K562 (cell line): ENCODE data around the gene KCNK6. TPM values are rescaled to one million over a fixed set of nuclear protein-coding genes. Genes with fewer than 3 reads are reported as not detected.

Experiments used
- DNMT1 ChIP-seq: fragments of 450-650 bp; IDR thresholded peaks from 2 replicates; pipeline ENCODE4 v1.6.1; 2016; ENCODE audit warnings: antibody characterized with exemption, mild to moderate bottlenecking
- EP300 ChIP-seq: IDR thresholded peaks from 2 replicates; pipeline ENCODE4 v1.6.1; 2012; ENCODE audit warnings: low read length, improper control_type of control experiment
- FOXA1 ChIP-seq: fragments of 450-650 bp; IDR thresholded peaks from 2 replicates; pipeline ENCODE4 v1.6.1; 2016; ENCODE audit warnings: mild to moderate bottlenecking, borderline replicate concordance
- FOXK2 ChIP-seq, 2 experiments: fragments of 450-650 bp; IDR thresholded peaks in 1 of 2; conservative IDR thresholded peaks in 1 of 2; 2 replicates each; pipeline ENCODE4 v1.6.1; 2016; ENCODE audit warnings: low read depth in 2 of 2, mild to moderate bottlenecking in 1 of 2
- KLF6 ChIP-seq: fragments of 250-450 bp; sonication (Bioruptor Pico); IDR thresholded peaks from 2 replicates; pipeline ENCODE4 v1.4.0; 2020; ENCODE audit warnings: mild to moderate bottlenecking, moderate library complexity, borderline replicate concordance
- MBD2 ChIP-seq: sonication (generic); IDR thresholded peaks from 2 replicates; pipeline ENCODE4 v1.6.1; 2016; ENCODE audit warnings: low read depth, borderline replicate concordance
- MIER1 ChIP-seq: fragments of 450-650 bp; IDR thresholded peaks from 2 replicates; pipeline ENCODE4 v1.6.1; 2016; ENCODE audit warnings: antibody characterized with exemption, mild to moderate bottlenecking, low read depth
- MYC ChIP-seq, 2 experiments: fragments of 250-450 bp in 1 of 2; sonication (Bioruptor Pico) in 1 of 2; IDR thresholded peaks; 2 replicates each; pipeline versions ENCODE4 v1.5.1 to v1.6.1; 2012 to 2021; ENCODE audit warnings: low read depth in 2 of 2, borderline replicate concordance in 1 of 2, improper control_type of control experiment in 1 of 2, low read length in 1 of 2, mild to moderate bottlenecking in 1 of 2, moderate library complexity in 1 of 2
- RBM39 ChIP-seq: fragments of 200-400 bp; formaldehyde crosslinking; optimal IDR thresholded peaks from 2 replicates; pipeline ENCODE3; 2018; ENCODE audit warnings: low read depth, low read length
- SOX6 ChIP-seq: fragments of 450-650 bp; IDR thresholded peaks from 2 replicates; pipeline ENCODE4 v1.6.1; 2014; ENCODE audit warnings: mild to moderate bottlenecking
- ZBTB8A ChIP-seq: fragments of 450-650 bp; IDR thresholded peaks from 2 replicates; pipeline ENCODE4 v1.6.1; 2018; ENCODE audit warnings: mild to moderate bottlenecking, moderate library complexity; ENCODE audit not compliant: partially characterized antibody
- ZNF347 ChIP-seq: fragments of 450-650 bp; formaldehyde crosslinking; IDR thresholded peaks from 2 replicates; pipeline ENCODE4 v1.4.0; 2020; ENCODE audit warnings: low read depth, mild to moderate bottlenecking, moderate library complexity
- ZNF444 ChIP-seq: fragments of 250-450 bp; sonication (Bioruptor Pico); IDR thresholded peaks from 2 replicates; pipeline ENCODE4 v1.4.0; 2020; ENCODE audit warnings: mild to moderate bottlenecking, moderate library complexity
- ZNF830 ChIP-seq: fragments of 250-450 bp; sonication (Bioruptor Pico); IDR thresholded peaks from 2 replicates; pipeline ENCODE4 v1.5.0; 2021; ENCODE audit warnings: mild to moderate bottlenecking
- polyA plus RNA-seq, 8 experiments: library from polyadenylated mRNA; depleted of rRNA in 4 of 8; stranded (reverse) in 5 of 8; unstranded in 3 of 8; fragments of >200 nt; fragmentation: Nextera tagmentation in 2 of 8; fragmentation: Illumina TruSeq in 1 of 8; extraction: Ambion mirVana in 2 of 8; extraction: Trizol in 1 of 8; gene quantifications; 2 replicates each; pipeline versions ENCODE4 v1.2.1 to v1.2.3, GENCODE V29; 2011 to 2014; ENCODE audit warnings: inconsistent platforms in 1 of 8, missing spikeins in 1 of 8
- total RNA-seq, 7 experiments: library from RNA; depleted of rRNA in 6 of 7; stranded (reverse); fragments of >200 nt in 6 of 7; fragmentation: Illumina TruSeq in 2 of 7; extraction: Trizol in 2 of 7; gene quantifications; 2 replicates each; pipeline versions ENCODE4 v1.2.1 to v1.2.3, GENCODE V29; 2011 to 2021; ENCODE audit warnings: low replicate concordance in 1 of 7
- TF ChIP-seq, protein P1 (sequence below), 2 experiments: IDR thresholded peaks in 1 of 2; conservative IDR thresholded peaks in 1 of 2; 2 replicates each; pipeline ENCODE4 v1.6.1; 2016; ENCODE audit warnings: low read depth in 2 of 2, mild to moderate bottlenecking in 1 of 2, missing compliant biosample characterization in 1 of 2, missing genetic modification characterization in 1 of 2, moderate library complexity in 1 of 2
- TF ChIP-seq, protein P2 (sequence below): fragments of 450-650 bp; formaldehyde crosslinking; IDR thresholded peaks from 2 replicates; pipeline ENCODE4 v1.4.0; 2020; ENCODE audit warnings: mild to moderate bottlenecking, moderate library complexity
- TF ChIP-seq, protein P3 (sequence below): fragments of 450-650 bp; IDR thresholded peaks from 2 replicates; pipeline ENCODE4 v1.7.0; 2016; ENCODE audit warnings: borderline replicate concordance
- TF ChIP-seq, protein P4 (sequence below), 2 experiments: IDR thresholded peaks; 2 replicates each; pipeline ENCODE4 v1.6.1; 2012; ENCODE audit warnings: improper control_type of control experiment in 2 of 2, low read depth in 2 of 2, low read length in 2 of 2, borderline replicate concordance in 1 of 2

KCNK6 gene
- total and polyA plus RNA-seq, 9 of the 15 experiments (the other 6 are each of a cell fraction or from before 2014, with no cell fraction given), result 0.05 to 0.42 (median 0.15) TPM

DNA sequence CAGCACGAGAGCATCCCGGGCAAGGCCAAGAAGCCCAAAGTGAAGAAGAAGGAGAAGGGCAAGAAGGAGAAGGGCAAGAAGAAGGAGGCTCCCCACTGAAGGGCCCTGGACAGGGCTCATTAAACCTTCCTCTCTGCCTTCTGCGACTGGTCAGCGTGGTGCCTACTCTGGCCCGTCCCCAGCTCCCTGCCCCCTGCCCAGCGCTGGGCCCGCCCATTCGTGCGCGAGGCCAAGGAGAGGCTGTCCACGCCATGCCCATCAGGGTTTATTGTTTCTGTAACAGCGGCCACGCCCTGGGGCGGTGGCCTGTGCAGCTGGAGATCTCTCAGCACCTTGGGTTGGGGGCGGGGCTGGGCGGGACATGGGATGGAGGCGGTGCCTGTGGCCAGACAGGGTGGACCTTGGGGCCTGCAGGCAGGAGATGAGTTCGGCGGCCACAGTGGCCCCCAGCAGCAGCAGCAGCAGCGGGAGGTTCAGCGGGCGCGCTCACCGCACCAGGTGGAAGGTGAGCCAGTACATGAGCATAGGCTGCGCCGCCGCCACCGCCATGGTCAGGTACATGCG lies 14.7 kb upstream of the KCNK6 start (continued):
- peak; percentile 57; the same call in 1 of the 2 replicates for TF ChIP-seq MYC (IDR thresholded peaks at IDR 0.05; ENCODE audit: low read depth, low read length)
- no peak for TF ChIP-seq MYC (CRISPR knock-in tag; IDR thresholded peaks at IDR 0.05; ENCODE audit: borderline replicate concordance, low read depth)
- TF ChIP-seq EP300, result peak; percentile 30; the same call in 1 of the 2 replicates
- no peak for TF ChIP-seq ZNF830 (CRISPR knock-in tag)
- TF ChIP-seq, protein P1, sequence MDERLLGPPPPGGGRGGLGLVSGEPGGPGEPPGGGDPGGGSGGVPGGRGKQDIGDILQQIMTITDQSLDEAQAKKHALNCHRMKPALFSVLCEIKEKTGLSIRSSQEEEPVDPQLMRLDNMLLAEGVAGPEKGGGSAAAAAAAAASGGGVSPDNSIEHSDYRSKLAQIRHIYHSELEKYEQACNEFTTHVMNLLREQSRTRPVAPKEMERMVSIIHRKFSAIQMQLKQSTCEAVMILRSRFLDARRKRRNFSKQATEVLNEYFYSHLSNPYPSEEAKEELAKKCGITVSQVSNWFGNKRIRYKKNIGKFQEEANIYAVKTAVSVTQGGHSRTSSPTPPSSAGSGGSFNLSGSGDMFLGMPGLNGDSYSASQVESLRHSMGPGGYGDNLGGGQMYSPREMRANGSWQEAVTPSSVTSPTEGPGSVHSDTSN (CRISPR knock-in tag; IDR thresholded peaks at IDR 0.05; ENCODE audit: low read depth), result peak; percentile 75
- TF ChIP-seq, protein P1 (tag; conservative IDR thresholded peaks at IDR 0.05; ENCODE audit: low read depth), result peak; percentile 91
- 0 out of 2 replicates have a peak, but pooled peaks have one; percentile 13 for TF ChIP-seq KLF6
- TF ChIP-seq MIER1, result no peak
- TF ChIP-seq, protein P2, sequence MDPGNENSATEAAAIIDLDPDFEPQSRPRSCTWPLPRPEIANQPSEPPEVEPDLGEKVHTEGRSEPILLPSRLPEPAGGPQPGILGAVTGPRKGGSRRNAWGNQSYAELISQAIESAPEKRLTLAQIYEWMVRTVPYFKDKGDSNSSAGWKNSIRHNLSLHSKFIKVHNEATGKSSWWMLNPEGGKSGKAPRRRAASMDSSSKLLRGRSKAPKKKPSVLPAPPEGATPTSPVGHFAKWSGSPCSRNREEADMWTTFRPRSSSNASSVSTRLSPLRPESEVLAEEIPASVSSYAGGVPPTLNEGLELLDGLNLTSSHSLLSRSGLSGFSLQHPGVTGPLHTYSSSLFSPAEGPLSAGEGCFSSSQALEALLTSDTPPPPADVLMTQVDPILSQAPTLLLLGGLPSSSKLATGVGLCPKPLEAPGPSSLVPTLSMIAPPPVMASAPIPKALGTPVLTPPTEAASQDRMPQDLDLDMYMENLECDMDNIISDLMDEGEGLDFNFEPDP (CRISPR knock-in tag), result no peak
- TF ChIP-seq, protein P3, sequence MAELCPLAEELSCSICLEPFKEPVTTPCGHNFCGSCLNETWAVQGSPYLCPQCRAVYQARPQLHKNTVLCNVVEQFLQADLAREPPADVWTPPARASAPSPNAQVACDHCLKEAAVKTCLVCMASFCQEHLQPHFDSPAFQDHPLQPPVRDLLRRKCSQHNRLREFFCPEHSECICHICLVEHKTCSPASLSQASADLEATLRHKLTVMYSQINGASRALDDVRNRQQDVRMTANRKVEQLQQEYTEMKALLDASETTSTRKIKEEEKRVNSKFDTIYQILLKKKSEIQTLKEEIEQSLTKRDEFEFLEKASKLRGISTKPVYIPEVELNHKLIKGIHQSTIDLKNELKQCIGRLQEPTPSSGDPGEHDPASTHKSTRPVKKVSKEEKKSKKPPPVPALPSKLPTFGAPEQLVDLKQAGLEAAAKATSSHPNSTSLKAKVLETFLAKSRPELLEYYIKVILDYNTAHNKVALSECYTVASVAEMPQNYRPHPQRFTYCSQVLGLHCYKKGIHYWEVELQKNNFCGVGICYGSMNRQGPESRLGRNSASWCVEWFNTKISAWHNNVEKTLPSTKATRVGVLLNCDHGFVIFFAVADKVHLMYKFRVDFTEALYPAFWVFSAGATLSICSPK, result no peak
- peak; percentile 54 for TF ChIP-seq MBD2
- TF ChIP-seq RBM39, result peak; percentile 16
- peak; percentile 50 to 75; a peak in 2 of 4 replicates for TF ChIP-seq FOXK2 (conservative IDR thresholded peaks at IDR 0.05 in 1 of 2, IDR thresholded peaks at IDR 0.05 in 1 of 2; ENCODE audit: low read depth in 2 of 2)
- TF ChIP-seq, protein P4, sequence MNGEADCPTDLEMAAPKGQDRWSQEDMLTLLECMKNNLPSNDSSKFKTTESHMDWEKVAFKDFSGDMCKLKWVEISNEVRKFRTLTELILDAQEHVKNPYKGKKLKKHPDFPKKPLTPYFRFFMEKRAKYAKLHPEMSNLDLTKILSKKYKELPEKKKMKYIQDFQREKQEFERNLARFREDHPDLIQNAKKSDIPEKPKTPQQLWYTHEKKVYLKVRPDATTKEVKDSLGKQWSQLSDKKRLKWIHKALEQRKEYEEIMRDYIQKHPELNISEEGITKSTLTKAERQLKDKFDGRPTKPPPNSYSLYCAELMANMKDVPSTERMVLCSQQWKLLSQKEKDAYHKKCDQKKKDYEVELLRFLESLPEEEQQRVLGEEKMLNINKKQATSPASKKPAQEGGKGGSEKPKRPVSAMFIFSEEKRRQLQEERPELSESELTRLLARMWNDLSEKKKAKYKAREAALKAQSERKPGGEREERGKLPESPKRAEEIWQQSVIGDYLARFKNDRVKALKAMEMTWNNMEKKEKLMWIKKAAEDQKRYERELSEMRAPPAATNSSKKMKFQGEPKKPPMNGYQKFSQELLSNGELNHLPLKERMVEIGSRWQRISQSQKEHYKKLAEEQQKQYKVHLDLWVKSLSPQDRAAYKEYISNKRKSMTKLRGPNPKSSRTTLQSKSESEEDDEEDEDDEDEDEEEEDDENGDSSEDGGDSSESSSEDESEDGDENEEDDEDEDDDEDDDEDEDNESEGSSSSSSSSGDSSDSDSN (IDR thresholded peaks at IDR 0.05; ENCODE audit: borderline replicate concordance in 1 of 2, low read depth in 2 of 2, low read length in 2 of 2), result no peak
- no peak for TF ChIP-seq ZNF347 (CRISPR knock-in tag)
- peak; percentile 40; the same call in 1 of the 2 replicates for TF ChIP-seq SOX6
- TF ChIP-seq FOXA1, result no peak
- no peak for TF ChIP-seq ZNF444
- no peak for TF ChIP-seq ZBTB8A
- 0 out of 2 replicates have a peak, but pooled peaks have one; percentile 24 for TF ChIP-seq DNMT1
